Omental fat pad (tissue), 4 donors: ENCODE data around the gene COPS3. TPM values are rescaled to one million over a fixed set of nuclear protein-coding genes. Genes with fewer than 3 reads are reported as not detected.

Experiments
- ATAC-seq: fragments of 150-250 bp; one replicate; pipeline ENCODE4 v1.9.1; 2016; ENCODE audit warnings: mild to moderate bottlenecking, moderate library complexity; ENCODE audit not compliant: low FRiP score
- DNase-seq: peaks from one replicate; pipeline ENCODE4 v3.0.0-alpha.2; 2019; ENCODE audit warnings: low spot score
- total RNA-seq, 4 donors: library from RNA; depleted of rRNA; stranded (reverse); fragments of >200 nt; gene quantifications; one replicate each; pipeline ENCODE4 v1.1.0, GENCODE V29; 2016
- TF ChIP-seq, protein P1 (sequence below), 3 donors: fragments of 450-650 bp; IDR thresholded peaks; one replicate each; pipeline ENCODE4 v1.5.1; 2016 to 2017; ENCODE audit warnings: antibody characterized with exemption in 3 of 3, mild to moderate bottlenecking in 3 of 3, moderate library complexity in 2 of 3

COPS3 gene
- total RNA-seq, 4 donors from 2014 or later = 39.9 to 68.9 (median 49.5) TPM

DNA sequence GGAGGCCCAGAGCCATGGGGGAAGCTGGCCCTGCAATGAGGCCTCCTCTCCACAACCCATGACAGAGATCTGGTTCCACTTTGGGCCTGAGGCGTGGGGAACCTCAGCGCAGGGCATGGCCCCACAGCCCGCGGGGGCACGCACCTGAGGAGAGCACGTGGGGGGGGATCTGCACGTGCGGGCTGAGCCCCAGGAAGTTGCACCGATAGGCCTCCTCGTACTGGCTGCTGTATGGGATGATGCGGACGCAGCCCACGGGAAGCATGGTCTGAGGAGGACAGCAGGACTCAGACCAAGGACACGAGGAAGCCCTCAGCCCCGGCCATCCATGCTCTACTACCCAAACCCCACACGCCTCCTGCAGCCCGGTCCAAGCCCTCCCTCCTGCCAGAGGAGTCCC is 64.8 kb downstream of the COPS3 start:
- TF ChIP-seq, protein P1, sequence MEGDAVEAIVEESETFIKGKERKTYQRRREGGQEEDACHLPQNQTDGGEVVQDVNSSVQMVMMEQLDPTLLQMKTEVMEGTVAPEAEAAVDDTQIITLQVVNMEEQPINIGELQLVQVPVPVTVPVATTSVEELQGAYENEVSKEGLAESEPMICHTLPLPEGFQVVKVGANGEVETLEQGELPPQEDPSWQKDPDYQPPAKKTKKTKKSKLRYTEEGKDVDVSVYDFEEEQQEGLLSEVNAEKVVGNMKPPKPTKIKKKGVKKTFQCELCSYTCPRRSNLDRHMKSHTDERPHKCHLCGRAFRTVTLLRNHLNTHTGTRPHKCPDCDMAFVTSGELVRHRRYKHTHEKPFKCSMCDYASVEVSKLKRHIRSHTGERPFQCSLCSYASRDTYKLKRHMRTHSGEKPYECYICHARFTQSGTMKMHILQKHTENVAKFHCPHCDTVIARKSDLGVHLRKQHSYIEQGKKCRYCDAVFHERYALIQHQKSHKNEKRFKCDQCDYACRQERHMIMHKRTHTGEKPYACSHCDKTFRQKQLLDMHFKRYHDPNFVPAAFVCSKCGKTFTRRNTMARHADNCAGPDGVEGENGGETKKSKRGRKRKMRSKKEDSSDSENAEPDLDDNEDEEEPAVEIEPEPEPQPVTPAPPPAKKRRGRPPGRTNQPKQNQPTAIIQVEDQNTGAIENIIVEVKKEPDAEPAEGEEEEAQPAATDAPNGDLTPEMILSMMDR (IDR thresholded peaks at IDR 0.05) = no peak
- no peak for ATAC-seq
- no peak for DNase-seq

DNA sequence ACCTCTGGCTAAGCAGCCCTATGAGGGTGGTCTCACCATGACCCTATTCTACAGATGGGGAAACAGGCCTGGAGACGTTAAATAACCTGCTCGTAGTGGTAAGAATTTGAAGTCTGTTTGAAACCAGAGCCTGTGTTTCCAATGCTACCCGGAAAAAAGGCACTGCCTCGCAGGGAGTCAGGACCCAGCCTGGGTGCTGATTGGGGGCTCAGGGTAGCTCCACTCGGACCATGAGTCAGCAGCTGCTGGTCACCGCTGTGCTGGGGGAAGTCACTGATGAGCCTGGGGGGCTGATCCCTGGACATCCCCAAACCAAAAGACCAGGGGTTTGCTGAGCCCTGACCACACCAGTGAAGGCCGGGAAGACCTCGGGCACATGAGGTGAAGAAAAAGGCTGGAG is 65.5 kb downstream of the COPS3 start:
- ATAC-seq = no peak
- DNase-seq = no peak
- TF ChIP-seq, protein P1 (IDR thresholded peaks at IDR 0.05) = no peak

DNA sequence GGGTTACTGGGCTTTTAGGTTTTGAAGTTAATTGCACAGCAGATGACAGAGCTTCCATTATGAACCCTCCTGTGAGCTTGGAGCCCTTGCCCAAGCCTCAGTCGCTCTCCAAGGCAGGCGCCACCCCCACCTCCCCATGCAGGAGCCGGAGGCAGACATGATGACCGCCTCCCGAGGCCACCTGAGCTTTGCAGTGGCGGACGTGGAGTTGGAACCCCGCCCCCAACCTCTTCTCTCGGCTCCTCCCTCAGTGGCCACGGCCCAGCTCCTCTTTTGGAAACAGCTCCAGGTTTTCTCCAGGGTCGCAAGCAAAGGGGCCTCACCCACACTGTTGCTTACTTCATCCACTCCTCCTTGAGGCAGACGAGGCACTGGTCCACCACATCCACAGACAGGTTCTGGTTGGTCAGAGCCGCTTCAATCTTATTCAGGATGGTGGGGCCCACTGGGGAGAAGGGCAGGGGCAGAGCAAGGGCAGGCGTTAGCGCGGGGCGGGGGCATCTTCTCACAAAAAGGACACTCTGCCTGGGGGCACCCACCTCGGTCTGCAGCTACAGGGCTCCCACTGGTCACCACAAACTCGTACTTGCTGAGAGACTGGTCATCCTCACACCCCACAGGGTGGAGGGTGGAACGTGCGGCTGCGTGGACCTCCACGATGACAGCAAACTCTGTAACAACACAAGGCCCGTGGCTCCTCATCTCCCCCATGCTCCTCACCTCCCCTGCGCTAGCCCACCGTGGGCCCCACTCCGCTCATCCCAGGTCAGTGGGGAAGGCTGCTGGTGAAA is 66.2 kb downstream of the COPS3 start:
- no peak for ATAC-seq
- TF ChIP-seq, protein P1 (IDR thresholded peaks at IDR 0.05) = no peak
- DNase-seq = no peak

DNA sequence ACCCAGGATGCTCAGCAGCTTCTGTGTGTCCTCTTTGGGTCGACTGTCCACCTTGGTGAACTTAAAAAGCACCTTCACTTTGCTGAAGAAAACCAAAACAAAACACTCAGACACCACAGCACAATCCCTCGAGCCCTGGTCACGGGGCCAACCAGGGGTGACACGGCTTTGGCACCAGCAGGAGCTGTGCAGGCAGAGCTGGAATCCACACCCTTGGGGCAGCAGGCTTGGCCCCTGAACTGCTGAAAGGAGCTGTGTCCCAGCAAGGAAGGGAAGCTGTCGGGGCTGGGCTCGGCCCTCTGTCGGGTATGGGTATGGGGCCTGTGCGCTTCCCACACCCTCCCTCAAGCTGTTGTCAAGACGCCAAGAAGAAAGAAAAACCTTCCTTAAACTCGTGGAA is 67.3 kb downstream of the COPS3 start:
- ATAC-seq = no peak
- TF ChIP-seq, protein P1 (IDR thresholded peaks at IDR 0.05) = no peak

GRCh38 chr17:17207998-17208397 is 73.0 kb downstream of the COPS3 start:
- TF ChIP-seq, protein P1 (IDR thresholded peaks at IDR 0.05) = no peak
- DNase-seq (no peak), ATAC-seq (no peak)

More for the DNA sequence above, 67.3 kb downstream of the COPS3 start:
- no peak for DNase-seq

- ATAC-seq (peak; percentile 3), DNase-seq (no peak)
- TF ChIP-seq, protein P1 (IDR thresholded peaks at IDR 0.05) = no peak
Measured at GRCh38 chr17:17206913-17207335, 74.1 kb downstream of the COPS3 start.
